ENCODE results near the gene SORBS1. TPM values are rescaled to one million over a fixed set of nuclear protein-coding genes. Genes with fewer than 3 reads are reported as not detected.
A peak's percentile ranks its signal among the peaks of the same experiment; 100 is the strongest.

SORBS1 gene
- total RNA-seq, 6 experiments from 2014 or later: 56.4 to 97.9 (median 76.5) TPM

GRCh38 chr10:95572131-95572820 lies 11.1 kb upstream of the SORBS1 start:
- H3K9me3 ChIP-seq: no peaks in the 10 kb centered on the region
- intact Hi-C loops (cut with DNase I): loop anchor here in 1 of 2 donors (10.0 kb wide), 1 partner anchor 147 kb away; no protein-coding TSS in a partner anchor
- H3K4me3 ChIP-seq: no peak overlapping the region
- H3K36me3 ChIP-seq: no peaks in the 10 kb centered on the region
- H3K27ac ChIP-seq: no peak overlapping the region
- no peak for TF ChIP-seq CTCF (IDR thresholded peaks at IDR 0.05)
- no peak for TF ChIP-seq POLR2A (IDR thresholded peaks at IDR 0.05)
- no peaks in the 10 kb centered on the region for H3K4me1 ChIP-seq
- ATAC-seq (no peak), DNase-seq (no peak)
- no peaks in the 10 kb centered on the region for H3K27me3 ChIP-seq
- 75% methylated on average over 6 of the region's 7 CpGs for WGBS (ENCODE audit: insufficient coverage, low coverage, low lambda C conversion rate, missing lambda C conversion rate)

GRCh38 chr10:95571390-95571789 lies 10.2 kb upstream of the SORBS1 start:
- WGBS (ENCODE audit: insufficient coverage, low coverage, low lambda C conversion rate, missing lambda C conversion rate): 92% methylated on average over 1 of the region's 4 CpGs
- Histone ChIP-seq H3K4me3 (no peak overlapping the region), H3K36me3 (no peaks in the 10 kb centered on the region), H3K4me1 (no peaks in the 10 kb centered on the region), H3K27me3 (no peaks in the 10 kb centered on the region), H3K9me3 (no peaks in the 10 kb centered on the region), H3K27ac (no peak overlapping the region)
- no peak for TF ChIP-seq POLR2A (IDR thresholded peaks at IDR 0.05)
- no peak for TF ChIP-seq CTCF (IDR thresholded peaks at IDR 0.05)
- intact Hi-C loops (cut with DNase I): loop anchor here in 1 of 2 donors (10.0 kb wide), 1 partner anchor 147 kb away; no protein-coding TSS in a partner anchor
- ATAC-seq (no peak), DNase-seq (no peak)

- intact Hi-C loops (cut with DNase I): loop anchor here in 1 of 2 donors (10.0 kb wide), 1 partner anchor 135 kb away; no protein-coding TSS in a partner anchor
- DNase-seq (no peak), ATAC-seq (no peak)
- Histone ChIP-seq H3K27me3 (no peaks in the 10 kb centered on the region), H3K4me3 (no peak overlapping the region), H3K36me3 (no peaks in the 10 kb centered on the region), H3K27ac (no peak overlapping the region), H3K9me3 (no peaks in the 10 kb centered on the region), H3K4me1 (no peaks in the 10 kb centered on the region)
- TF ChIP-seq POLR2A (IDR thresholded peaks at IDR 0.05) (no peak), CTCF (IDR thresholded peaks at IDR 0.05) (no peak)
Observed at GRCh38 chr10:95569368-95569767, 8.2 kb upstream of the SORBS1 start.

- intact Hi-C loops (cut with DNase I): loop anchor here in 1 of 2 donors (10.0 kb wide), 1 partner anchor 133 kb away; no protein-coding TSS in a partner anchor
- TF ChIP-seq POLR2A (IDR thresholded peaks at IDR 0.05) (no peak), CTCF (IDR thresholded peaks at IDR 0.05) (no peak)
- Histone ChIP-seq H3K4me3 (no peak overlapping the region), H3K27me3 (no peaks in the 10 kb centered on the region), H3K4me1 (no peaks in the 10 kb centered on the region), H3K9me3 (no peaks in the 10 kb centered on the region), H3K27ac (no peak overlapping the region), H3K36me3 (no peaks in the 10 kb centered on the region)
- no peak for DNase-seq
- WGBS (ENCODE audit: insufficient coverage, low coverage, low lambda C conversion rate, missing lambda C conversion rate): 88% methylated on average over 1 of the region's 5 CpGs
- peak in 1 of 4 donors; percentile 45 for ATAC-seq
Observed at GRCh38 chr10:95567903-95568630, 6.9 kb upstream of the SORBS1 start.
